SW480 (cell line): ENCODE measurements around the gene LDLR.

Experiments used
- DNase-seq: peaks from one replicate; pipeline ENCODE4 v3.0.0-alpha.2; 2016; ENCODE audit warnings: low spot score

Gene LDLR

DNA sequence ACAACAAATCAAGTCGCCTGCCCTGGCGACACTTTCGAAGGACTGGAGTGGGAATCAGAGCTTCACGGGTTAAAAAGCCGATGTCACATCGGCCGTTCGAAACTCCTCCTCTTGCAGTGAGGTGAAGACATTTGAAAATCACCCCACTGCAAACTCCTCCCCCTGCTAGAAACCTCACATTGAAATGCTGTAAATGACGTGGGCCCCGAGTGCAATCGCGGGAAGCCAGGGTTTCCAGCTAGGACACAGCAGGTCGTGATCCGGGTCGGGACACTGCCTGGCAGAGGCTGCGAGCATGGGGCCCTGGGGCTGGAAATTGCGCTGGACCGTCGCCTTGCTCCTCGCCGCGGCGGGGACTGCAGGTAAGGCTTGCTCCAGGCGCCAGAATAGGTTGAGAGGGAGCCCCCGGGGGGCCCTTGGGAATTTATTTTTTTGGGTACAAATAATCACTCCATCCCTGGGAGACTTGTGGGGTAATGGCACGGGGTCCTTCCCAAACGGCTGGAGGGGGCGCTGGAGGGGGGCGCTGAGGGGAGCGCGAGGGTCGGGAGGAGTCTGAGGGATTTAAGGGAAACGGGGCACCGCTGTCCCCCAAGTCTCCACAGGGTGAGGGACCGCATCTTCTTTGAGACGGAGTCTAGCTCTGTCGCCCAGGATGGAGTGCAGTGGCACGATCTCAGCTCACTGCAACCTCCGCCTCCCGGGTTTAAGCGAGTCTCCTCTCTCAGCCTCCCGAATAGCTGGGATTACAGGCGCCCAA is at the start of gene LDLR:
LDLR (plus strand) TSS at position 210 of the 760 bp plus-strand sequence; CDS start at position 296, 86 bp downstream.
- DNase-seq = peak; percentile 98

DNA sequence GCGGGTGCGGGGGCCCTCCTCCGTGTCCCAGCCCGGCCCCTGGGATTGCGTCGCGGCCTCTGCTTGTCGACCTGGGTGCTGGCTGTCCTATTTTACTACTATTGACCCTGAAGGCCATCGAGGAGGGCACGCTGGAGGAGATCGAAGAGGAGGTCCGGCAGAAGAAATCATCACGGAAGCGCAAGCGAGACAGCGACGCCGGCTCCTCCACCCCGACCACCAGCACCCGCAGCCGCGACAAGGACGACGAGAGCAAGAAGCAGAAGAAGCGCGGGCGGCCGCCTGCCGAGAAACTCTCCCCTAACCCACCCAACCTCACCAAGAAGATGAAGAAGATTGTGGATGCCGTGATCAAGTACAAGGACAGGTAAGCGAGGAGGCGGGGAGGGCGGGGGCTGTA is 48.1 kb upstream of the LDLR start:
- DNase-seq = no peak

- DNase-seq = no peak
Observed at GRCh38 chr19:11041966-11042627, 47.2 kb upstream of the LDLR start.

- DNase-seq = no peak
Observed at GRCh38 chr19:11044431-11044830, 44.8 kb upstream of the LDLR start.

DNA sequence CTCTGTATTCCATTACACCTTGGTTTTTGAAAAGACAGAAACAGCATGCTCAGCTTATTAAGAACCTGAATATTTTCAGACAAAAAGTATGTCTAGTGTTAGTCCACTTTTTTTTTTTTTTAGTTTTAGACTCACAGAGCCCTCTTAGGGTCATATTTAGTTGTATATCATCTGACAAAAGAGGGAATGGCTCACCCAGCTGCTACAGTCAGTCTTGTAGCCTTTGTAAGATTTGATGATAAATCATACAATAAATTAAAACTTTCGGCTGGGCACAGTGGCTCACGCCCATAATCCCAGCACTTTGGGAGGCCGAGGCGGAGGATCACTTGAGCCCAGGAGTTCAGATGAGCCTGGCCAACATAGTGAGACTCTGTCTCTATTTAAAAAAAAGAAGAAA is 43.7 kb upstream of the LDLR start:
- DNase-seq = no peak

GRCh38 chr19:11046605-11047354 is 42.5 kb upstream of the LDLR start:
- no peak for DNase-seq

DNA sequence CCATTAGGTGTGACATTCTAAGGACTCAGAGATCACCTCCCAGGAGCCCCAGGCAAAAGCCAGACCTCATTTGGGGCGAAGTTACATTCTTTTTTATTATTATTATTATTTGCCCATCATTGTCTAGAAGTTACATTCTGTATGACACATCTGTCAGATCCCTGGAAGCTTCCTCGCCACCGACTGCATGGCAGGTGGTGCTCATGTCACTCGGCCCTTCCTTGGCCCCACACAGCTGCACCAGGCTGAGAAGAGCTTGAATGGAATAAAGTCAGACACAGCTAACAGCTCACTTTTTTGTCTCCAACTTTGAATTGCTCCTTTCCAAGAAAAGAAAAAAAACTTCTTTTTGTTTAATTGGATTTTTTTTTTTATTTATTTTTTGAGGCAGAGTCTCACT is 41.4 kb upstream of the LDLR start:
- DNase-seq = no peak

DNA sequence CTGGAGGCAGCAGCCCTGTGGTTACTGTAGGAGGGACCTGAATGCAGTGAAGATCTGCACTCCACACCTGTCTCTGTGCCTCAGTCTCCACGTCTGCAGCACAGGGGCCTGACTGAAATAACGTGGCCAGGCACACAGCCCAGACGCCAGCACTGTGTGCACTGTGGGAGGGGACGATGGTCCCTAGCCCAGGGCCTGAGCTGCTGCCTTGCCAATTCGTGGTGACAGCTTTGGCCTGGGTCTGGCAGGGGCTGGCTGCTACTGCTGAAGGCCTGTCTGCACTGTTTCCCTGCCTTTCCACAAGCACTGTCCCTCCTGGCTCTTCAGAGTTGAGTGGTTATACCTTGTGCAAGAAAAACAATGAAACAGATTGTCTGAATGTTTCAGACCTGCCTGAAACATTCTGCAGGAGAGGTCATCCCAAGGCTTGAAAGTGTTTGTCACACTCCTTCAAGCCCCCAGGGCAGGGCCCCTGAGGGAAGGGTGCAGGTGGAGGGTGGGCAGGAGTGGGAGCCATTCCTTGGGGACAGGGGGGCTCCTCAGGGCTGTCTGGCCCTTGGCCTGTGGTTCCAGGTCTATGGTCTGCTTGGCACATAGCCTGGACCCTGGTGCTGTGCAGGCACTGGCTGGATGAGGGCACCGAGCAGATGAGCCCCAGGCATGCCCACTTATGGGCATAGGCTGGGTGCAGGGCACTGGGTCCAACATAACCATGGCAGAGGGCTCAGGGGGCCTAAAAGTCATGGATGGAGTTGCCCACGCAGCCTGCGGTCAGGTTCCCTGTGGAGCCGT is 38.7 kb upstream of the LDLR start:
- no peak for DNase-seq

GRCh38 chr19:11053817-11054195 is 35.5 kb upstream of the LDLR start:
- no peak for DNase-seq

DNA sequence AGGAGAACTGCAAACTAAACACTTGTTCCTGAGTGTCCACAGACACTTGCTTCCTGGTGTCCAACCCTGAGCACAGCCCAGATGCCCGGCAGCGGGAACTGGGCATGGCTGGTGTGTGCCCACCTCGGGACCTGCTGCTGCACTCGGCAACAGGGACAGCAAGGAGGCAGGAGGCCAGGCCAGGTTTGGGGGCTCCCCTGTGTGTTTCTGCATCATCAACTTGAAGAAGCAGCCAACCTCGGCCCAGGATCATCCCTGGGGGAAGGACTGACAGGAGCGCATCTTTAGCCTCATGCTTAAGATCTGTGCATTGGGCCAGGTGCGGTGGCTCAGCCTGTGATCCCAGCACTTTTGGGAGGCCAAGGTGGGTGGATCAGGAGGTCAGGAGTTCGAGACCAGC is 35.1 kb upstream of the LDLR start:
- DNase-seq = no peak

DNA sequence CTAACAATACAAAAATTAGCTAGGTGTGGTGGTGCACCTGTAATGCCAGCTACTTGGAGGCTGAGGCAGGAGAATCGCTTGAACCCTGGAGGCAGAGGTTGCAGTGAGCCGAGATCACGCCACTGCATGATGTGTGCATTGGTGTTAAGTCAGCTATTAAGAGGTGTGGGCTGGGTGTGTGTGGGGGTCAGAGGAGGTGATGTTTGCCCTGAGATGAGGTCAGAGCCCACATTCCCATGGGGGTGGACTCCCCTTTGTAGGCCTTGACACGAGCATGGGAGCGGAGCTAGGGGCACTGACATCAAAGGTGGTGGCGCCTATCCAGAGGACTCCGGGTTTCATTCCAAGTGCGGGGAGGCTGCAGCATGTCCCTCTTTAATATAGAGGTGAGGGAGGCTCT is 34.6 kb upstream of the LDLR start:
- DNase-seq = no peak

GRCh38 chr19:11058246-11059030 is 30.8 kb upstream of the LDLR start:
- no peak for DNase-seq

GRCh38 chr19:11059511-11060358 is 29.5 kb upstream of the LDLR start:
- no peak for DNase-seq

GRCh38 chr19:11061952-11062351 is 27.3 kb upstream of the LDLR start:
- no peak for DNase-seq

- no peak for DNase-seq
Observed at GRCh38 chr19:11063434-11063833, 25.8 kb upstream of the LDLR start.

GRCh38 chr19:11064831-11065303 is 24.4 kb upstream of the LDLR start:
- no peak for DNase-seq

DNA sequence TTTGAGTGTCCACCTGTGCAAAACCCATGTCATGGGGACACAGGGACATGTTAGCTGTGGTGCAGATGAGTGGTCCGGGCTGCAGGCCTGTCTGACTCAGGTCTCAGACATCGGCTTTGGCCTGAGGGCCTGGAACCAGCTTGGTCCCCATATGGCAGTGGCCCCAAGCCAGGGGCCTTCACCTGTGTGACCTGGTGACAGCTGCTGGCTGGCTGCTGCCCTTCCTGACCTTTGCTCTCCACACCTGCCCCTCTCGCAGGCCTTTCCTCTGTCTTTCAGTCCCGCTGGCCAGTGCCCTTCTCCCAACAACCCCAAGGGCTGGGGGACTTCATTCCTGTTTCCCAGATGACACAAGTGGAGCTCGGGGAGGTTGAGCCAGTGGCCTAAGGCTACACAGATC is 22.9 kb upstream of the LDLR start:
- DNase-seq = no peak

GRCh38 chr19:11067356-11068113 is 21.7 kb upstream of the LDLR start:
- DNase-seq = peak; percentile 38

DNA sequence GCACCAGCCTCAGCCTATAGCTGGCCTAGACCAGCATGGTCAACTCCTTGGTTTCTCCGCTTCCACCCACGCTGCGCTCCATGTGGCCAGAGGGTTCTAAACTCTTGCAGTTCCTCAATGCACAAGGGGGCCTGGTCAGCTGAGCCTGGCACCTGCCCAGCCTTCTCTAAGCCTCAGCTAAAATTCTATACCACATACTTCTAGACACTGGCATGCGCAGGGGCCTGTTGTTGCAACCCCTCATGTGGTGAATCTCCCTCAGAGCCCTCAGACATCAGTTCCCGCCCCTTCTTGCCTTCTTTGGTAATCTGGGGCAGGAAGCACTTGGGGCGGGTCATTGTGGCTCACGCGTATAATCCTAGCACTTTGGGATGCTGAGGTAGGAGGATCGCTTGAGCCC is 19.7 kb upstream of the LDLR start:
- no peak for DNase-seq

DNA sequence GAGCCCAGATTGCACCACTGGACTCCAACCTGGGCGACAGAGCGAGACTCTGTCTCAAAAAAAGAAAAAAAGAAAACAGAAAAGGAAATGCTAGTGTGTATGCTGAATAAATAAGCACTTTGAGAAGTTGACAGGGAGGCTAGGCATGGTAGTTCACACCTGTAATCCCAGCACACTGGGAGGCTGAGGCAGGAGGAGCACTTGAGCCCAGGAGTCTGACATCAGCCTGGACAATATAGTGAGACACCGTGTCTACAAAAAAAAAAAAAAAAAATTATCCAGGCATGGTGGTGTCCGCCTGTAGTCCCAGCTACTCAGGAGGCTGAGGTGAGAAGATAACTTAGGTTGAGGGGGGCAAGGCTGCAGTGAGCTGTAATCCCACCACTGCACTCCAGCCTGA is 19.1 kb upstream of the LDLR start:
- DNase-seq = no peak
